ENCODE measurements around the gene CRYGC.

DNA sequence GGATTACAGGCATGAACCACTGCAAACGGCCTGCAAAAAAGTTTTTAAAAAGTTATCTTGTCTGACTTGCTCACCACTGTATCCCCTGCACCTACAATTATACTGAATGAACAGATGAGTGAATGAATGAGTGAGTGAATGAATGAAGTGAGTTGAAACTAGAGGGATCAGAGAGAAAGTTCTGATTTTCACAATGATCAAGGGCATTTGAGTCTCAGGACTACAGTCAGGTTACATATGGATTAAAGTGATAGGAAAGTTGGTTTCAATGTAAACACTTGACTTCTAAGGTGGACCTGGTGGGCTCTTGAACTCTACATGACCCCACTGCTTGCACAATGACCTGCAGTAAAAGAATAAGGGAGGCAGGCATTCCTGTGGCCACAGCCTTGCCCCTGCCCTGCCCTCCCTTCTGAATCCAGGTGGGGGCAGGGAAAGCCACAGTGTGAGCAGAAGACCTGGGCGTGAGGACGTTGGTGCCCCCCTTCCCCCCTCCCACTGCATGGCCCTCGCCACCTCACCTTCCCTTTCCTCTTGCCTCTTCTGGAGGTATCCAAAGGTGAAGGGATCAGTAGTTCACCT, 49.5 kb upstream of the CRYGC start:
- no peak for TF ChIP-seq POLR2A (IDR thresholded peaks at IDR 0.05; ENCODE audit: low read depth, low read length)
- TF ChIP-seq, protein P1, sequence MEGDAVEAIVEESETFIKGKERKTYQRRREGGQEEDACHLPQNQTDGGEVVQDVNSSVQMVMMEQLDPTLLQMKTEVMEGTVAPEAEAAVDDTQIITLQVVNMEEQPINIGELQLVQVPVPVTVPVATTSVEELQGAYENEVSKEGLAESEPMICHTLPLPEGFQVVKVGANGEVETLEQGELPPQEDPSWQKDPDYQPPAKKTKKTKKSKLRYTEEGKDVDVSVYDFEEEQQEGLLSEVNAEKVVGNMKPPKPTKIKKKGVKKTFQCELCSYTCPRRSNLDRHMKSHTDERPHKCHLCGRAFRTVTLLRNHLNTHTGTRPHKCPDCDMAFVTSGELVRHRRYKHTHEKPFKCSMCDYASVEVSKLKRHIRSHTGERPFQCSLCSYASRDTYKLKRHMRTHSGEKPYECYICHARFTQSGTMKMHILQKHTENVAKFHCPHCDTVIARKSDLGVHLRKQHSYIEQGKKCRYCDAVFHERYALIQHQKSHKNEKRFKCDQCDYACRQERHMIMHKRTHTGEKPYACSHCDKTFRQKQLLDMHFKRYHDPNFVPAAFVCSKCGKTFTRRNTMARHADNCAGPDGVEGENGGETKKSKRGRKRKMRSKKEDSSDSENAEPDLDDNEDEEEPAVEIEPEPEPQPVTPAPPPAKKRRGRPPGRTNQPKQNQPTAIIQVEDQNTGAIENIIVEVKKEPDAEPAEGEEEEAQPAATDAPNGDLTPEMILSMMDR (IDR thresholded peaks at IDR 0.05; ENCODE audit: extremely low read depth in 1 of 2, insufficient read depth in 1 of 2, low read depth in 1 of 2, low read length in 2 of 2) = no peak
- TF ChIP-seq GATA2 (IDR thresholded peaks at IDR 0.05; ENCODE audit: insufficient read depth, insufficient read length, low read depth, low read length) = no peak
